Sigmoid colon (tissue), 7 donors: ENCODE data around the gene USP7. TPM values are rescaled to one million over a fixed set of nuclear protein-coding genes. Genes with fewer than 3 reads are reported as not detected.

Experiments
- DNase-seq: peaks from one replicate; pipeline ENCODE4 v3.0.0-alpha.2; 2019
- H3K27ac ChIP-seq, 4 donors: fragments of 200-600 bp; sonication (generic); one replicate each; pipeline ENCODE4 v1.5.1; 2016 to 2019; ENCODE audit warnings: mild to moderate bottlenecking in 1 of 4
- H3K27me3 ChIP-seq, 3 donors: fragments of 200-600 bp; sonication (generic); one replicate each; pipeline ENCODE4 v1.5.1; 2019; ENCODE audit warnings: mild to moderate bottlenecking in 1 of 3
- H3K36me3 ChIP-seq, 4 donors: fragments of 200-600 bp; sonication (generic); one replicate each; pipeline ENCODE4 v1.5.1; 2016 to 2019
- H3K4me1 ChIP-seq, 4 donors: fragments of 200-600 bp; sonication (generic); one replicate each; pipeline ENCODE4 v1.5.1; 2017 to 2019
- H3K4me3 ChIP-seq, 4 donors: fragments of 200-600 bp; sonication (generic); one replicate each; pipeline ENCODE4 v1.5.1; 2017 to 2019; ENCODE audit warnings: mild to moderate bottlenecking in 2 of 4, moderate library complexity in 1 of 4
- H3K9me3 ChIP-seq, 4 donors: fragments of 200-600 bp in 3 of 4; sonication (generic) in 3 of 4; one replicate each; pipeline versions ENCODE4 v1.5.1 to v1.6.1; 2013 to 2019
- CTCF ChIP-seq, 4 experiments: fragments of 450-650 bp in 3 of 4; fragments of 200-600 bp in 1 of 4; IDR thresholded peaks; one replicate each; pipeline ENCODE4 v1.5.1; 2016 to 2019; ENCODE audit warnings: antibody characterized with exemption in 4 of 4, mild to moderate bottlenecking in 3 of 4, moderate library complexity in 2 of 4
- EP300 ChIP-seq, 4 donors: sonication (generic); formaldehyde crosslinking; IDR thresholded peaks; one replicate each; pipeline ENCODE4 v1.6.1; 2017; ENCODE audit warnings: antibody characterized with exemption in 4 of 4
- POLR2A ChIP-seq, 2 donors: fragments of 450-650 bp; IDR thresholded peaks; one replicate each; pipeline ENCODE4 v1.6.1; 2016; ENCODE audit warnings: antibody characterized with exemption in 2 of 2, mild to moderate bottlenecking in 2 of 2, moderate library complexity in 2 of 2
- POLR2AphosphoS5 ChIP-seq, 4 donors: sonication (generic); formaldehyde crosslinking; IDR thresholded peaks; one replicate each; pipeline ENCODE4 v1.6.1; 2017; ENCODE audit warnings: antibody characterized with exemption in 4 of 4
- WGBS, 2 donors: extraction: QIAGEN DNeasy Blood & Tissue Kit; methylation state at CpG; one replicate each; pipeline ENCODE4 v1.1.7; 2013; 5-methylcytosine and 5-hydroxymethylcytosine counted together
- intact Hi-C: fragments of 100-400 bp; cut with DNase I; formaldehyde crosslinking; loops from one replicate; pipeline ENCODE4 v1.15.1; 2023
- polyA plus RNA-seq, 3 donors: library from polyadenylated mRNA; stranded (reverse); fragments of 200-250 nt; gene quantifications; one replicate each; pipeline ENCODE4 v1.2.3, GENCODE V29; 2013
- total RNA-seq, 4 donors: library from RNA; depleted of rRNA; stranded (reverse); fragments of >200 nt; gene quantifications; one replicate each; pipeline ENCODE4 v1.1.0, GENCODE V29; 2016
- donor health status: healthy with polysubstance abuse.
- donor health status: Bipolar disorder and iron deficiency.
- donor health status: healthy.

Gene USP7
- total and polyA plus RNA-seq, 7 donors = 28.8 to 84.5 (median 64.9) TPM

GRCh38 chr16:8904018-8904430, 59.7 kb downstream of the USP7 start:
- H3K36me3 ChIP-seq = peaks cover 57 to 100% (median 77%) of the 10 kb centered on the region in 4 donors
- TF ChIP-seq POLR2AphosphoS5 (IDR thresholded peaks at IDR 0.05) (no peak), CTCF (IDR thresholded peaks at IDR 0.05) (no peak), POLR2A (IDR thresholded peaks at IDR 0.05) (no peak), EP300 (IDR thresholded peaks at IDR 0.05) (no peak)
- no peak overlapping the region for H3K27ac ChIP-seq
- WGBS, 2 donors = 86 to 95% methylated on average over 8 of the region's 8 CpGs
- intact Hi-C loops = loop anchor here (5.0 kb wide), 1 partner anchor 103 kb away; no protein-coding TSS in a partner anchor
- H3K27me3 ChIP-seq = no peaks in the 10 kb centered on the region
- no peak for DNase-seq
- no peaks in the 10 kb centered on the region for H3K4me1 ChIP-seq
- no peaks in the 10 kb centered on the region for H3K9me3 ChIP-seq
- H3K4me3 ChIP-seq = no peak overlapping the region

GRCh38 chr16:8903004-8903403, 60.7 kb downstream of the USP7 start:
- TF ChIP-seq POLR2AphosphoS5 (IDR thresholded peaks at IDR 0.05) = no peak
- TF ChIP-seq POLR2A (IDR thresholded peaks at IDR 0.05) = no peak
- TF ChIP-seq EP300 (IDR thresholded peaks at IDR 0.05) = no peak
- no peak for TF ChIP-seq CTCF (IDR thresholded peaks at IDR 0.05)
- no peaks in the 10 kb centered on the region for H3K27me3 ChIP-seq
- peaks cover 63 to 100% (median 82%) of the 10 kb centered on the region in 4 donors for H3K36me3 ChIP-seq
- 94 to 95% methylated on average over 9 of the region's 9 CpGs for WGBS, 2 donors
- H3K4me1 ChIP-seq = no peaks in the 10 kb centered on the region
- no peak for DNase-seq
- H3K9me3 ChIP-seq = no peaks in the 10 kb centered on the region
- H3K4me3 ChIP-seq = no peak overlapping the region
- intact Hi-C loops = loop anchor here (5.0 kb wide), 1 partner anchor 104 kb away; no protein-coding TSS in a partner anchor
- H3K27ac ChIP-seq = no peak overlapping the region

GRCh38 chr16:8901320-8901861, 62.3 kb downstream of the USP7 start:
- no peaks in the 10 kb centered on the region for H3K4me1 ChIP-seq
- no peak overlapping the region for H3K27ac ChIP-seq
- WGBS, 2 donors = 70 to 86% methylated on average over 13 of the region's 13 CpGs
- no peaks in the 10 kb centered on the region for H3K9me3 ChIP-seq
- TF ChIP-seq EP300 (IDR thresholded peaks at IDR 0.05) = no peak
- TF ChIP-seq CTCF (IDR thresholded peaks at IDR 0.05) = no peak
- no peak for TF ChIP-seq POLR2AphosphoS5 (IDR thresholded peaks at IDR 0.05)
- no peak for TF ChIP-seq POLR2A (IDR thresholded peaks at IDR 0.05)
- intact Hi-C loops = loop anchor here (5.0 kb wide), 1 partner anchor 106 kb away; no protein-coding TSS in a partner anchor
- no peak overlapping the region for H3K4me3 ChIP-seq
- no peaks in the 10 kb centered on the region for H3K27me3 ChIP-seq
- H3K36me3 ChIP-seq = peaks cover 58 to 100% (median 87%) of the 10 kb centered on the region in 4 donors
- no peak for DNase-seq

GRCh38 chr16:8900343-8900742, 63.4 kb downstream of the USP7 start:
- no peaks in the 10 kb centered on the region for H3K9me3 ChIP-seq
- 74 to 92% methylated on average over 5 of the region's 5 CpGs for WGBS, 2 donors
- intact Hi-C loops = loop anchor here (5.0 kb wide), 1 partner anchor 107 kb away; no protein-coding TSS in a partner anchor
- no peak overlapping the region for H3K27ac ChIP-seq
- TF ChIP-seq CTCF (IDR thresholded peaks at IDR 0.05) (no peak), POLR2A (IDR thresholded peaks at IDR 0.05) (no peak), POLR2AphosphoS5 (IDR thresholded peaks at IDR 0.05) (no peak), EP300 (IDR thresholded peaks at IDR 0.05) (no peak)
- H3K36me3 ChIP-seq = peaks cover 53 to 100% (median 84%) of the 10 kb centered on the region in 4 donors
- no peaks in the 10 kb centered on the region for H3K27me3 ChIP-seq
- H3K4me3 ChIP-seq = no peak overlapping the region
- H3K4me1 ChIP-seq = no peaks in the 10 kb centered on the region
- DNase-seq = no peak
